Measurements from ENCODE around the gene CFAP119.
A peak's percentile ranks its signal among the peaks of the same experiment; 100 is the strongest.

The CFAP119 gene

DNA sequence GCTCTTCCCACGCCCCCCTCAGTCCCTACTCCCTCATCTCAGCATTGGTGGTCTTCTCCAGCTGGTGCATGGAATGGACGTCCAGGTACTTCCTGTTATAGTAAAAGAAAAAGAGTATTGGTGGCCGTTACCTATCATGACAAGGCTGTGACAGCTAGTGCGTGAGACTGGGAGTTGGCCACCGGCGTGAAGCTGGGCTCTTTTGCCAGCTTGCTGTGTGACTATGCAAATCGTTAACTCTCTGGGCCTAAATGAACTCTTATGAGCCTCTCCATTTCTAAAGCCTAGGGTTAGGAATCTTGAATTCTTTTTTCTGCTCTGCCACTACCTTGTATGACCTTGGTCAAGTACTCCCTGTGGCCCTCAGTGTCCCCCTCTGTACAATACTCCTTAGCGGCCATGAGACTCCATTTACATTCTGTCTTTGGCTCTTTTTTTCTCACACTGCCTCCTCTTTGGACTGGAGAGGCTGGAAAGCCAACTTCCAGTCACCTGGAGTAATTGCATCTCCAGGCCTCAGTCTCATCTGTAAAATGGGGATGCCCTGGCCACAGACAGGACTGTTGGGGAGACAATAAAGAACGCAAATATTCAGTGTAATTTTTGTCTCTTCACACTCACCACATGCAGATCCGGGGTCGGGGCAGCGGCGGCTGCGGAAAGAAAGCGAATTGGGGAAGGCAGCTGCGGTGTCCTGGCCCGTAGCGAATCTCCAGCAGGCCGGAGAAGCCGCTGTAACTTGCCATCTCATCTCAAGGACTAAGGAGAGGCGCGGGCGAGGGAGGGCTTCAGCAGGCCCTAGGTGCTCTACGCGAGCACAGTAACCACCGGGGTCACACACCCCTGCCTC, 1.1 kb downstream of the CFAP119 start:
- DNase-seq: no peak
- TF ChIP-seq, protein P1, sequence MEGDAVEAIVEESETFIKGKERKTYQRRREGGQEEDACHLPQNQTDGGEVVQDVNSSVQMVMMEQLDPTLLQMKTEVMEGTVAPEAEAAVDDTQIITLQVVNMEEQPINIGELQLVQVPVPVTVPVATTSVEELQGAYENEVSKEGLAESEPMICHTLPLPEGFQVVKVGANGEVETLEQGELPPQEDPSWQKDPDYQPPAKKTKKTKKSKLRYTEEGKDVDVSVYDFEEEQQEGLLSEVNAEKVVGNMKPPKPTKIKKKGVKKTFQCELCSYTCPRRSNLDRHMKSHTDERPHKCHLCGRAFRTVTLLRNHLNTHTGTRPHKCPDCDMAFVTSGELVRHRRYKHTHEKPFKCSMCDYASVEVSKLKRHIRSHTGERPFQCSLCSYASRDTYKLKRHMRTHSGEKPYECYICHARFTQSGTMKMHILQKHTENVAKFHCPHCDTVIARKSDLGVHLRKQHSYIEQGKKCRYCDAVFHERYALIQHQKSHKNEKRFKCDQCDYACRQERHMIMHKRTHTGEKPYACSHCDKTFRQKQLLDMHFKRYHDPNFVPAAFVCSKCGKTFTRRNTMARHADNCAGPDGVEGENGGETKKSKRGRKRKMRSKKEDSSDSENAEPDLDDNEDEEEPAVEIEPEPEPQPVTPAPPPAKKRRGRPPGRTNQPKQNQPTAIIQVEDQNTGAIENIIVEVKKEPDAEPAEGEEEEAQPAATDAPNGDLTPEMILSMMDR (IDR thresholded peaks at IDR 0.05): no peak
- Mint-ChIP-seq H3K9me3 (no peaks in the 10 kb centered on the region), H3K36me3 (ENCODE audit: low read depth) (peaks cover 42% of the 10 kb centered on the region), H3K27ac (peak overlapping the region; percentile 99), H3K4me3 (peak overlapping the region; percentile 95), H3K27me3 (ENCODE audit: low read depth, poor library complexity) (no peaks in the 10 kb centered on the region), H3K4me1 (peaks cover 29% of the 10 kb centered on the region)

DNA sequence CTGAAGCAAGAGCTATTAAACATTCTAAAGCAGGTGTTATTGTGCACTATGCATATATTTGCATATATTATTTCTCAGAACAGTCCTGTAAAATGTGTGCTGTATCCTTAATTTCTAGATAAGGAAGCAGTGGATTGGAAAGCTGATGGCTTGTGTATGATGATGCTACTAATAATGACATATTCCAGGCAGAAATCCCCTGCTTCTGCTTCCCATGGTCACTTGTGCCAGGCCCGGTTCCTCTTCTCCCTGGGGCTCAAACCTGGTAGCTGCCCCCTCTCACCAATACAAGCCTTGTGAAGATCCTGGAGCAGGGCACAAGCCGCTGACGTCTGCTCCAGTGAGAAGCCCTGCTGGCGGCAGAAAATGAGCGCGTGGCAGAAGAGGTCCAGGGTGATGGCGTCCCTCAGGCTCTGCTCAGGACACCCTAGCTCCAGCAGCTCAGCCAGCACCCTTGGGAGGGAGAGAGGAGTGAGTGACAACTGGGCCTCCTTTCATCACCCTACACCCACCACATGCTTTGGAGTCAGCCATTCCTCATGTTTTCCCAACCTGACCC, 1.8 kb downstream of the CFAP119 start:
- H3K36me3 Mint-ChIP-seq (ENCODE audit: low read depth): peaks cover 35% of the 10 kb centered on the region
- no peak for DNase-seq
- H3K4me3 Mint-ChIP-seq: peak overlapping the region; percentile 95
- TF ChIP-seq, protein P1 (IDR thresholded peaks at IDR 0.05): no peak
- H3K9me3 Mint-ChIP-seq: no peaks in the 10 kb centered on the region
- H3K27ac Mint-ChIP-seq: no peak overlapping the region
- H3K27me3 Mint-ChIP-seq (ENCODE audit: low read depth, poor library complexity): no peaks in the 10 kb centered on the region
- peaks cover 29% of the 10 kb centered on the region for H3K4me1 Mint-ChIP-seq

DNA sequence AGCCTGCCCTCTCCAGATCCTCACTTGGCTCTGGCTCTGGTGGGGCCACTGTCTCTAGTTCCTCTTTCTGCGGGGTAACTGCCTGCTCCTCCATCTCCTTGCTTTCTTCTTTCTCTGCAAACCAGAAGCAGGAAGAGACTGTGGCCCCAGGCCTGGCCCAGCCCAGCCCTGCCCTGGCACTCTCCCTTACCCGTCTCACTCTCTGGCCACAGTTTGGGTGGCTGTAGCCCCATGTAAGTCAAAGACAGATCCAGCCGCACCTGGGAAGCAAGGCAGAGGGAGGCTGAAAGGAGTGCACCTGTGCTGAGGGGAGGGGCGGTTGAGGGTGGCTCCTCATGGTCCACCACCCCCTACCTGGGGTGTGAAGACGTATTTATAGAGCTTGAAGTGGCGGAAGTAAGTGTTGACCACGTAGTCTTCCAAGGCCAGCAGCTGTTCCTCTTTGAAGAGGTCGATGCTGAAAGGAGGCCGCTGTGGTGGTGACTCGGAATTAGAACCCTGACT, 2.8 kb downstream of the CFAP119 start:
- H3K4me3 Mint-ChIP-seq: no peak overlapping the region
- H3K36me3 Mint-ChIP-seq (ENCODE audit: low read depth): peaks cover 31% of the 10 kb centered on the region
- DNase-seq: no peak
- no peaks in the 10 kb centered on the region for H3K9me3 Mint-ChIP-seq
- peaks cover 29% of the 10 kb centered on the region for H3K4me1 Mint-ChIP-seq
- H3K27me3 Mint-ChIP-seq (ENCODE audit: low read depth, poor library complexity): no peaks in the 10 kb centered on the region
- TF ChIP-seq, protein P1 (IDR thresholded peaks at IDR 0.05): no peak
- peak overlapping the region; percentile 26 for H3K27ac Mint-ChIP-seq

DNA sequence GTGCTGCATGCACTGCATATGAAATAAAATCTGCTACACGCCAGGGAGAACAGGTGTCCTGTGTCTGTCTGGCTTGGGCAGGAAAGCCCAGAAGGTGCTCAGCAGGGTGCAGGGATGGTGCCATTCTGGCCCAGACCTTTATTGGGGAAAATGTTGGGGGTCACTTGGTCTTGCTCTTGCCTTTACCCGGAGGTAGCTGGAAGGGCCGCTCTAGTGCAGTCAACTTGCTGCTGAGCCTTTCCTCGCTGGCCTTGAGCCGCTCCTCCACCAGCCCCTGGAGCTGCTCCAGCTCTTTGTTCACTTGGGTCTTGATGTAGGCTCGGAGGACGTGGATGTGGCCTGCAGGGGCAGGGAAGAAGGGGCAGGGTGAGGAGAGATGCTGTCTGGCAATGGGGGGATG, 4.5 kb downstream of the CFAP119 start:
- Mint-ChIP-seq H3K4me1 (peaks cover 14% of the 10 kb centered on the region), H3K36me3 (ENCODE audit: low read depth) (peaks cover 18% of the 10 kb centered on the region), H3K27ac (no peak overlapping the region), H3K27me3 (ENCODE audit: low read depth, poor library complexity) (no peaks in the 10 kb centered on the region), H3K9me3 (no peaks in the 10 kb centered on the region), H3K4me3 (no peak overlapping the region)
- no peak for DNase-seq
- TF ChIP-seq, protein P1 (IDR thresholded peaks at IDR 0.05): no peak

DNA sequence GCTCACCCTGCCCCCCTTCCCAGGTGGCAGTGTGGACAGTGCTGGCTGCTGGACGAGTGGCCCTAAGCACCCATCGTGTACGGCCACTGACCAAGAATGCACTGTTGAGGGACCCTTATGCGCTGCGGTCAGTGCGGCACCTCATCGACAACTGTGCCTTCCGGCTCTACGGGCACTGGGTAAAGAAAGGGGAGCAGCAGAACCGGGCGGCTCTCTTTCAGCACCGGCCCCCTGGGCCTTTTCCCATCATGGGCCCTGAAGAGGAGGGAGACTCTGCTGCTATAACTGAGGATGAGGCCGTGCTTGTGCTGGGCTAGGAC, 5.1 kb downstream of the CFAP119 start:
- DNase-seq: no peak
- H3K9me3 Mint-ChIP-seq: no peaks in the 10 kb centered on the region
- H3K4me1 Mint-ChIP-seq: peaks cover 14% of the 10 kb centered on the region
- H3K27ac Mint-ChIP-seq: no peak overlapping the region
- TF ChIP-seq, protein P1 (IDR thresholded peaks at IDR 0.05): no peak
- H3K4me3 Mint-ChIP-seq: no peak overlapping the region
- H3K36me3 Mint-ChIP-seq (ENCODE audit: low read depth): peaks cover 18% of the 10 kb centered on the region
- no peaks in the 10 kb centered on the region for H3K27me3 Mint-ChIP-seq (ENCODE audit: low read depth, poor library complexity)

All from nephron progenitor cell (in vitro differentiated cells).